Osteocyte (in vitro differentiated cells): ENCODE results near the gene GLE1. TPM values are rescaled to one million over a fixed set of nuclear protein-coding genes. Genes with fewer than 3 reads are reported as not detected.
"Not testable (repeated sequence)": the region's sequence is repeated elsewhere in the genome, so short reads cannot be mapped to it uniquely, and the experiment has no call there.

Experiments
- DNase-seq: peaks from one replicate; pipeline ENCODE4 v3.0.0; 2021; ENCODE audit warnings: mixed read lengths; ENCODE audit not compliant: unreplicated experiment; ENCODE audit errors: extremely low spot score
- H3K27ac Mint-ChIP-seq: one replicate; pipeline ENCODE4 v1.8.0; 2021; ENCODE audit warnings: mild to moderate bottlenecking, mixed read lengths; ENCODE audit not compliant: unreplicated experiment
- H3K27me3 Mint-ChIP-seq: one replicate; pipeline ENCODE4 v1.8.0; 2021; ENCODE audit warnings: mixed read lengths; ENCODE audit not compliant: unreplicated experiment
- H3K36me3 Mint-ChIP-seq: one replicate; pipeline ENCODE4 v1.8.0; 2021; ENCODE audit warnings: mixed read lengths; ENCODE audit not compliant: unreplicated experiment
- H3K4me1 Mint-ChIP-seq: one replicate; pipeline ENCODE4 v1.8.0; 2021; ENCODE audit warnings: mixed read lengths; ENCODE audit not compliant: unreplicated experiment
- H3K4me3 Mint-ChIP-seq: one replicate; pipeline ENCODE4 v1.8.0; 2021; ENCODE audit warnings: mild to moderate bottlenecking, moderate library complexity, mixed read lengths; ENCODE audit not compliant: unreplicated experiment
- H3K9me3 Mint-ChIP-seq: one replicate; pipeline ENCODE4 v1.8.0; 2021; ENCODE audit warnings: mixed read lengths; ENCODE audit not compliant: unreplicated experiment
- CTCF ChIP-seq: fragments of 200-600 bp; sonication (generic); IDR thresholded peaks from 2 replicates; pipeline ENCODE4 v1.5.0; 2021; ENCODE audit warnings: antibody characterized with exemption, mild to moderate bottlenecking, moderate library complexity
- total RNA-seq: library from RNA; stranded (reverse); gene quantifications from 2 replicates; pipeline ENCODE4 v1.2.1, GENCODE V29; 2021

The GLE1 gene
- total RNA-seq, 1 donor from 2014 or later, result 17.2 TPM

GRCh38 chr9:128503870-128504269, 649 bp upstream of the GLE1 start:
- Mint-ChIP-seq H3K27ac (peak overlapping the region; percentile 54), H3K4me3 (peak overlapping the region; percentile 99), H3K27me3 (no peaks in the 10 kb centered on the region), H3K4me1 (peaks cover 22% of the 10 kb centered on the region), H3K36me3 (peaks cover 12% of the 10 kb centered on the region), H3K9me3 (no peaks in the 10 kb centered on the region)
- no peak for TF ChIP-seq CTCF
- no peak for DNase-seq

- no peak for DNase-seq
- no peaks in the 10 kb centered on the region for H3K27me3 Mint-ChIP-seq
- peak overlapping the region; percentile 91 for H3K27ac Mint-ChIP-seq
- no peak for TF ChIP-seq CTCF
- peaks cover 9% of the 10 kb centered on the region for H3K36me3 Mint-ChIP-seq
- peak overlapping the region; percentile 99 for H3K4me3 Mint-ChIP-seq
- H3K4me1 Mint-ChIP-seq, result peaks cover 21% of the 10 kb centered on the region
- H3K9me3 Mint-ChIP-seq, result no peaks in the 10 kb centered on the region
Observed at GRCh38 chr9:128505414-128505765, 871 bp downstream of the GLE1 start.

- H3K36me3 Mint-ChIP-seq, H3K9me3 Mint-ChIP-seq, H3K27me3 Mint-ChIP-seq, DNase-seq, H3K27ac Mint-ChIP-seq: not testable (repeated sequence)
- peak overlapping the region; percentile 99 for H3K4me3 Mint-ChIP-seq
- peaks cover 17% of the 10 kb centered on the region for H3K4me1 Mint-ChIP-seq
Observed at GRCh38 chr9:128505906-128506305, 1.4 kb downstream of the GLE1 start.

- Mint-ChIP-seq H3K4me3 (no peak overlapping the region), H3K4me1 (no peaks in the 10 kb centered on the region), H3K27ac (no peak overlapping the region), H3K27me3 (no peaks in the 10 kb centered on the region), H3K36me3 (peaks cover 30% of the 10 kb centered on the region), H3K9me3 (no peaks in the 10 kb centered on the region)
- no peak for DNase-seq
- TF ChIP-seq CTCF, result no peak
Observed at GRCh38 chr9:128512820-128513219, 8.3 kb downstream of the GLE1 start.

GRCh38 chr9:128521956-128522355, 17.4 kb downstream of the GLE1 start:
- H3K4me3 Mint-ChIP-seq, result no peak overlapping the region
- DNase-seq, result no peak
- no peaks in the 10 kb centered on the region for H3K9me3 Mint-ChIP-seq
- no peak overlapping the region for H3K27ac Mint-ChIP-seq
- H3K27me3 Mint-ChIP-seq, result no peaks in the 10 kb centered on the region
- no peak for TF ChIP-seq CTCF
- H3K36me3 Mint-ChIP-seq, result peaks cover 25% of the 10 kb centered on the region
- peaks cover 16% of the 10 kb centered on the region for H3K4me1 Mint-ChIP-seq
